ENCODE data around the gene FBXW4.

- TF ChIP-seq POLR2AphosphoS5 (IDR thresholded peaks at IDR 0.05; ENCODE audit: borderline replicate concordance, low read depth, low read length) (no peak), EZH2 (IDR thresholded peaks at IDR 0.05) (no peak), FOXP2 (optimal IDR thresholded peaks at IDR 0.05; ENCODE audit: control extremely low read depth, extremely low read length, insufficient read depth) (no peak)
These were observed 70.4 kb downstream of the FBXW4 start for GRCh38 chr10:101624526-101625102.
